ENCODE results near the gene C5AR1.
"Not testable (repeated sequence)": the region's sequence is repeated elsewhere in the genome, so short reads cannot be mapped to it uniquely, and the experiment has no call there.

The C5AR1 gene

DNA sequence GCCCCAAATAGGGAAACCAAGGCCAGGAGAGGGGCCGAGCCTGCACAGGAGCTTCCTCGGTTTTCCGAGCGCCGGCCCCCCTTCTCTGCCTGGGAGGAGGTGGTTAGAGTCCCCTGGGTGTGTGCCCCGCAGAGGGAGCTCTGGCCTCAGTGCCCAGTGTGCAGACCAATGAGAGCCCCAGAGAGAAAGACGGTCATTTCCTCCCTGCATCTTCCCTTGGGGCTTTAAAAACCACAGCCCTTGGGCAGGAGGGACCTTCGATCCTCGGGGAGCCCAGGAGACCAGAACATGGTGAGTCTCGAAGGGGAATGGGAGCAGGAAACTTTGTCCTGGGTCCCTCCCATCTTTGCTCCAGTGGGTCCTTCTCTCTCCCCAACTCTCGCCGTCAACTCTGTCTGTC, at the start of gene C5AR1:
Gene C5AR1, plus strand, starts transcription at position 254 of the 400 bp plus-strand sequence. Its CDS starts 35 bp downstream, at position 289.
- DNase-seq = no peak

DNA sequence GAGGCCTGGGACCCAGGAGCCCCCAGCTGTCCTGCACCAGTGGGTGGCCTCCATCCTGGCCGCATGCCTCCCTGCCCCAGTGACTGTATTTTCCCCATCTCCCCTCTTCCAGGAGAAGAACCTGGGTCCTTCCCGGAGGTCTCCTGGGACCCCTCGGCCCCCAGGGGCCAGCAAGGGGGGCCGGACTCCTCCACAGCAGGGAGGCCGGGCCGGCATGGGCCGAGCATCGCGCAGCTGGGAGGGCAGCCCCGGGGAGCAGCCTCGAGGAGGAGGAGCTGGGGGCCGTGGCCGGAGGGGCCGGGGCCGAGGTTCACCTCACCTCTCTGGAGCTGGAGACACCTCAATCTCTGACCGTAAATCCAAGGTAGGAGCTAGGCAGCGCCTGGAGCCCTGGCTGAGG, 49.2 kb upstream of the C5AR1 start:
- DNase-seq = no peak

- not testable (repeated sequence) for DNase-seq
Measured at GRCh38 chr19:47261946-47262793, 47.5 kb upstream of the C5AR1 start.

DNA sequence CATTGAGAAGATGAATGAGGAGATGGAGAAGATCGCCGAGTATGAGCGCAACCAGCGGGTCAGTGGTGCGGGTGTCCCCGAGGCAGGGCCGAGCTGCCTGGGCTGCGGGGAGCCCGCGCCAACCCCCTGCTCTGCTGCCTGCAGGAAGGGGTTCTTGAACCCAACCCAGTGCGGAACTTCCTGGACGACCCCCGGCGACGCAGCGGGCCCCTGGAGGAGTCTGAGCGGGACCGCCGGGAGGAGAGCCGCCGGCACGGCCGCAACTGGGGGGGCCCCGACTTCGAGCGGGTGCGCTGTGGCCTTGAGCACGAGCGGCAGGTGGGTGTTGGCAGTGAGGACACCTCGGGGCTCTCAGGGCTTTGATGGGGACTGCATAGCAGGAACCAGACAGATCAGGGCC, 45.0 kb upstream of the C5AR1 start:
- no peak for DNase-seq

GRCh38 chr19:47266401-47266941, 43.2 kb upstream of the C5AR1 start:
- no peak for DNase-seq

DNA sequence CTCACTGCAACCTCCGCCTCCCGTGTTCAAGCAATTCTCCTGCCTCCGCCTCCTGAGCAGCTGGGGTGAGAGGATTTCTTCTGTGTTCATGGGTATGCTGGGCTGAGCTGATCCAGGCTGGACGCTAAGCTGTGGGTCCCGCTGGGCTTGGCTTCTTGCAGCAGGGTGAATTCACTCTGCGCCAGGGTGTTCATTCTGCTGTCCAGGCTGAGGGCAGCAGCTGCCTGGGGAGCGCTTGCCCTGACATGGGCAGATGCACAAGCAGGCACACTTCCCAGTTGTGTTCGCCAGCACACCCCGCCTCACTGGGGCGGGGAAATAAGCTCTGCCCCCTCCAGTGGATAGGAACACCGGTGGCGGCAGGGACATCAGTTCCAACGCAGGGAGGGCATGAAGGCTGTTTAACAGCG, 42.3 kb upstream of the C5AR1 start:
- no peak for DNase-seq

DNA sequence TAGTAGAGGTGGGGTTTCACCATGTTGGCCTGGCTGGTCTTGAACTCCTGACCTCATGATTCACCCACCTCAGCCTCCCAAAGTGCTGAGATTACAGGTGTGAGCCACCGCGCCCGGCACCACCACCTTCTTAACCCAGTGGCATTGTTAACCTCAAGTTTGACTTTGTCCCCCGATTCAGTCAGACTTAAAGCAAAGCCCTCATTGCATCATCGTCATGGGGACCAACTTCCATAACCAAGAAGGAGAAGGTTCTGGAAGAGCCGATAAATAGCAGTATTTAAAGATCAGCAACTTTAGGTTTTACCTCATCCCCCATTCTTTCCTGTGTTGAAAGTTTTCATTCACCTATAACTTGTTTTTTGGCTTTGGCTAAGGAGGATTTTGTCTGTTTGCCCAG, 41.6 kb upstream of the C5AR1 start:
- DNase-seq = no peak

- no peak for DNase-seq
Measured at GRCh38 chr19:47269596-47269995, 40.1 kb upstream of the C5AR1 start.

DNA sequence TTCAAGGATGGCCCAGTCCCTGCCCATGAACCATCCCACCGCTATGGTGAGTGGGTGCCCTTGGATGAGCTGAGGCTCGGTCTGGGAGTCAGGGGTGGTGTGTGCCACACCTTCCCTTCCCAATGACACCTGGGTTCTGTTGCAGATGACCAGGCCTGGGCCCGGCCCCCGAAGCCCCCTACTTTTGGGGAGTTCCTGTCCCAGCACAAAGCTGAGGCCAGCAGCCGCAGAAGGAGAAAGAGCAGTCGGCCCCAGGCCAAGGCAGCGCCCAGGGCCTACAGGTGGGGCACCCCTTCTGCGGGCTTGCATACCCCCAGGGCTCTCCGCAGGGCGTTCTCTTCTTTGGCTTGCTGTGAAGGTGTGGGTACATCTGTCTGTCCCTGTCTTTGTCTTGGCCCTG, 39.3 kb upstream of the C5AR1 start:
- DNase-seq = no peak

- no peak for DNase-seq
Measured at GRCh38 chr19:47271949-47272348, 37.7 kb upstream of the C5AR1 start.

GRCh38 chr19:47272448-47273312, 37.0 kb upstream of the C5AR1 start:
- no peak for DNase-seq

DNA sequence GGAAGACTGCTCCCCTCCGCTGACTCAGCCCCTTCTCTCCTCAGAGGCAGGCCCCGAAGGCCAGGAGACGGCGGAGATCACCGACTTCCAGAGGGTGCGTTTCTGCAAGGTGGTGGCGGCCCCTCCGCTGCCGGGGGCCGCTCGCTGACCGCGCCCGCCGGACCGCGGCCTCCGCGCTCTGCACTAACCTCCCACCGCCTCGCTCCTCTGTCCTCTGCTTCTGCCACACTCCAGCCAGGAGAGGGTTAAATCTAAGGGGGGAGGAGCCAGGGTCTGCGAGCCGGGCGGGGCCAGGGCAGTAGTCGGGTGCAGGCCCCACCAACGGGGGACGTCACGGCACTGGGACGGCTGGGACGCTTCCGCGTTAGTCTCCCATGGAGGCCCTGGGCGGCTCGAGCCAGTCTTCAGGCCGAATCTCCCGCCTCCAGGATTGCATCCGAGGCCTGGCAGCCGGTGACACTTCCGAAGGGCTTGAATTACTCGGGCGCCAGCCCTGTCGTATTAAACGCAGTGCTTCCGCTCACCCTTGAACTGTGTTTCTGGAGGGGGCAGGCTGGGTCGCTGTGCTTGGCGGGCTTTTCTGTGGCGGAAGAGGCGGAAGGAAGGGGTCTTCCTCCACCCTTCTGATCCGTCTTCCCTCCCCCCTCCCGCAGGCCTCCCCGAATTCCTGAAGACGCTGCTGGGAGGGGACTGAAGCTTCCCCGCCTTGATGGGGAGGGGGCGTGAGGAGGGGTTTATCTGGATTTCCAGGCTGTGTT, 36.2 kb upstream of the C5AR1 start:
- peak; percentile 94 for DNase-seq

DNA sequence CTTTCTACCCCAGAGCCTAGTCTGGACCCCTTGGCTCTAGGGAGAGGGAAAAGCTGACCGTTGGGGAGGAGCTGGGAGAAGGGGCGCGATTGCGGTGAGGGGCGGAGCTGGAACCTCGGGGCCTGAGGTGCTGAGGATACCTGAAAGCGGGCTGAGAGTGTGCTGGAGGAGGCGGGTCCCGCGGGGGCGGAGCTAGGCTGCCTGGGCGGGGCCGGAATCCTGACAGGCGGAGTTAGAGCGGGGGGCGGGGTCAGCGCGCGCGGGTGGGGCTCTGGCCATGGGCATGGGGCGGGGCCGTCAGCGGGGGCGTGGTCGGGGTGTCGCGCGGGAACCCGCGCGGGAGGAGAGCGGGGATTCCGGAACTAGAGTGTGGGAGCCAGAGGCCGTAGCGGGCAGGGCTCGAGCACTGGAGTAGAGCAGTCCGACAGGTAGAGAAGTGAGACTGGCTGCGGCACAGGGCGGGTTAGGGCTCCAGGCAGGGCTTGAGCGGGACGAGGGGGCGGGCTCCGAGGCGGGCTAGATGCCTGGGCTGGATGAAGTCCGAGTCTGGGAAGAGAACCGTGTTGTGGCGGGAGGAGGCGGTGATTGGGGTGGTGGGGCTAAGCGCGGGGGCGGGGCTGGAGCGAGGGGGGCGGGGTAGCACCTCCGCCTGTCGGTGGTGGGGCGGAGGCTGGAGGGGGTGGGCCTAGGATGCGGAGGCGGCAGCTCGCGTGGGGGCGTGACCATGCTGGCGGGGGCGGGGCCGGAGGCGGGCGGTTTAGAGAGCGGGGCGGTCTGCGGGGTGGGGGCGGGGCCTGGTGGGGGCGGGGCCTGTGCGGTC, 35.4 kb upstream of the C5AR1 start, which contains the start of gene INAFM1:
Gene INAFM1, plus strand, starts transcription at position 815 of the 820 bp plus-strand sequence. CDS start 35 bp downstream, outside the sequence.
- peak; percentile 100 for DNase-seq

GRCh38 chr19:47274891-47275761, 34.5 kb upstream of the C5AR1 start:
- DNase-seq = no peak

DNA sequence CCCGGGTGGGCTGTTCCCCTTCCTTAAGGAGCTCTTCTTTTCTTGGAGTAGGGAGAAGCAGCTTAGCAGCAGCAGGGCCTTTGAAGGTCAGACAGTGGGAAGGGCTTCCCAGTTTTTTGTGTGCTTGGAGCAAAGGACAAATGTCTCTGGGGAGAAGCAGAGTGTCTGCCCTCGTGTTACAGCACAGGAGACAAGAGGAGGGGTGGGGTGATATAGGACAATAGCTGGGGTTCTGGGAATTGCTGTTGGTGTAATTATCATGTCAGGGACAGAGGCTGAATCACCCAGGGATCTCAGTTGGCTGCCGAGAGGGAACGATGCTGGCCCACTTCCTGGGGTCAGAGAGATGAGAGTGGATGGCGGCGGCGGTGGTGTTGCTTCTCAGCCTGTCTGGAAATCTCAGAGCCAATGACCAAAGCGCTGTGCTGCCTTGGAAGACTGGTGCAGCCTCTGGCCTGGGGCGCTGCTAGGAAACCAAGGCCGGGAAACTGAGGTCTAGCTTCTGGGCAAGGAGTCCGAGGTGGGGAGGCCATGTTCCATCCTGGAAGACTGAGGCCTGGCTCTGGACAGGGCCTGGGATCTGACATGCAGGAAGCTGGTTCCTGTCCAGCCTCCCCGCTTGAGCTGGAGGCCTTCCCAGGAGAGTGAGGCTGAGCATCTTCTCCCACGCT, 33.7 kb upstream of the C5AR1 start:
- no peak for DNase-seq

- not testable (repeated sequence) for DNase-seq
Measured at GRCh38 chr19:47276513-47276912, 33.1 kb upstream of the C5AR1 start.

GRCh38 chr19:47280183-47280797, 29.4 kb upstream of the C5AR1 start:
- DNase-seq = peak; percentile 79

GRCh38 chr19:47283405-47284059, 26.1 kb upstream of the C5AR1 start:
- DNase-seq = no peak

- peak; percentile 64 for DNase-seq
Measured at GRCh38 chr19:47284324-47284899, 25.2 kb upstream of the C5AR1 start.
